ENCODE data around the gene SNUPN.
"Not testable (repeated sequence)": the region's sequence is repeated elsewhere in the genome, so short reads cannot be mapped to it uniquely, and the experiment has no call there.

The SNUPN gene

GRCh38 chr15:75583701-75584100 lies 41.8 kb downstream of the SNUPN start:
- no peak for DNase-seq (ENCODE audit: low spot score)
- peaks cover 20% of the 10 kb centered on the region; the same call in 1 of the 2 replicates for H3K36me3 ChIP-seq (ENCODE audit: low read depth)
- TF ChIP-seq CTCF (IDR thresholded peaks at IDR 0.05; ENCODE audit: poor library complexity, severe bottlenecking) = no peak
- H3K27me3 ChIP-seq (ENCODE audit: insufficient read depth, poor library complexity, severe bottlenecking) = no peaks in the 10 kb centered on the region
- no peak overlapping the region for H3K27ac ChIP-seq (ENCODE audit: poor library complexity, severe bottlenecking)
- no peak for ATAC-seq (ENCODE audit: low read depth)
- no peaks in the 10 kb centered on the region for H3K4me1 ChIP-seq (ENCODE audit: insufficient read depth, poor library complexity, severe bottlenecking)
- H3K9me3 ChIP-seq (ENCODE audit: severe bottlenecking) = no peaks in the 10 kb centered on the region
- no peak overlapping the region for H3K4me3 ChIP-seq (ENCODE audit: severe bottlenecking)

- ATAC-seq (ENCODE audit: low read depth) = not testable (repeated sequence)
- peaks cover 16% of the 10 kb centered on the region; the same call in 1 of the 2 replicates for H3K36me3 ChIP-seq (ENCODE audit: low read depth)
These were observed 42.6 kb downstream of the SNUPN start for GRCh38 chr15:75582943-75583342.

GRCh38 chr15:75578948-75579920 lies 46.3 kb downstream of the SNUPN start, which contains the start of gene PTPN9:
TSS of gene PTPN9 (minus strand) at chr15:75579315. CDS start at chr15:75578776, 539 bp downstream.
- H3K27me3 ChIP-seq (ENCODE audit: insufficient read depth, poor library complexity, severe bottlenecking) = no peaks in the 10 kb centered on the region
- no peaks in the 10 kb centered on the region for H3K9me3 ChIP-seq (ENCODE audit: severe bottlenecking)
- peak within 1 kb of the TSS; percentile 78 for H3K27ac ChIP-seq (ENCODE audit: poor library complexity, severe bottlenecking)
- peak; percentile 74 for ATAC-seq (ENCODE audit: low read depth)
- peaks cover 6% of the 10 kb centered on the region for H3K4me1 ChIP-seq (ENCODE audit: insufficient read depth, poor library complexity, severe bottlenecking)
- H3K36me3 ChIP-seq (ENCODE audit: low read depth) = no peaks in the 10 kb centered on the region
- peak within 1 kb of the TSS; percentile 94 for H3K4me3 ChIP-seq (ENCODE audit: severe bottlenecking)
- DNase-seq (ENCODE audit: low spot score) = peak; percentile 88
- peak; percentile 94 for TF ChIP-seq CTCF (IDR thresholded peaks at IDR 0.05; ENCODE audit: poor library complexity, severe bottlenecking)

More at GRCh38 chr15:75582943-75583342, 42.6 kb downstream of the SNUPN start:
- H3K4me1 ChIP-seq (ENCODE audit: insufficient read depth, poor library complexity, severe bottlenecking); H3K27me3 ChIP-seq (ENCODE audit: insufficient read depth, poor library complexity, severe bottlenecking); H3K27ac ChIP-seq (ENCODE audit: poor library complexity, severe bottlenecking); H3K9me3 ChIP-seq (ENCODE audit: severe bottlenecking); H3K4me3 ChIP-seq (ENCODE audit: severe bottlenecking): not testable (repeated sequence)
- DNase-seq (ENCODE audit: low spot score) = peak; percentile 5

- no peak for TF ChIP-seq CTCF (IDR thresholded peaks at IDR 0.05; ENCODE audit: poor library complexity, severe bottlenecking)
- 0 out of 2 replicates have a peak, but pooled peaks cover 3% of the 10 kb centered on the region for H3K36me3 ChIP-seq (ENCODE audit: low read depth)
- peak overlapping the region; percentile 94 for H3K4me3 ChIP-seq (ENCODE audit: severe bottlenecking)
- H3K4me1 ChIP-seq (ENCODE audit: insufficient read depth, poor library complexity, severe bottlenecking) = peaks cover 12% of the 10 kb centered on the region
- ATAC-seq (ENCODE audit: low read depth) (peak; percentile 37), DNase-seq (ENCODE audit: low spot score) (no peak)
- H3K27ac ChIP-seq (ENCODE audit: poor library complexity, severe bottlenecking) = peak overlapping the region; percentile 78
- no peaks in the 10 kb centered on the region for H3K9me3 ChIP-seq (ENCODE audit: severe bottlenecking)
- no peaks in the 10 kb centered on the region for H3K27me3 ChIP-seq (ENCODE audit: insufficient read depth, poor library complexity, severe bottlenecking)
These were observed 47.2 kb downstream of the SNUPN start for GRCh38 chr15:75578173-75578947.

Data from RWPE2 (cell line).